ENCODE data around the gene DOCK2. TPM values are rescaled to one million over a fixed set of nuclear protein-coding genes. Genes with fewer than 3 reads are reported as not detected.

Gene DOCK2
- total and polyA plus RNA-seq, 9 of the 15 experiments (the other 6 are each of a cell fraction or from before 2014, with no cell fraction given), result 4.5 to 42.6 (median 20.5) TPM

DNA sequence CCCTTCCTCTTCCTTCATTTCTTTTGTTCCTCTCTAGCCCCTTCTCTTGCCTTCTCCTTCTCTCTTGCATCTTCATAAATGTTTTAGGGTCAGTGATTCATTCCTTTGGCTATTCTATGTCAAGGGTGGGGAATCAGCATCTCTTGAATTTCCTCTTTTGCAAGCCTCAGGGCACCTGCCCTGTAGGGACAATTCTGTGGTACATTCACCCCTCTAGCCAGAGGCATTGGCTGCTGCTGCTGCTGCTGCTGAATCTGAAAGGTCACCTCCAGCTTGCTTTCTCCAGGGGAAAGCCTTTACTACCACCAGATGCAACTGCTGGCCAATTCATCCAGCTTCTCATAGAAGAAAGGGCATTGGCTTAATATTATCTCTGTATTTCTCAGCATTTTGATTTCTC, 255.9 kb downstream of the DOCK2 start:
- DNase-seq (ENCODE audit: extremely low read depth in 1 of 4, low spot score in 3 of 4) (no peak), FAIRE-seq (no peak), ATAC-seq (no peak)
- ChIA-PET POLR2A (no interaction called here), CTCF (ENCODE audit: low intra/inter-chr PET ratio) (no interaction called here)
- no peaks in the 10 kb centered on the region for H3K36me3 ChIP-seq (ENCODE audit: control insufficient read depth, insufficient read depth, low read length)
- in situ Hi-C loops (cut with MboI) (no loop called here), intact Hi-C loops (cut with micrococcal nuclease) (no loop called here)
- H3K4me3 ChIP-seq, result no peak overlapping the region
- no peak overlapping the region for H3K4me2 ChIP-seq (ENCODE audit: insufficient read depth, low read length)
- H3K79me2 ChIP-seq (ENCODE audit: control insufficient read depth, insufficient read depth, low read length), result no peaks in the 10 kb centered on the region
- H3K27me3 ChIP-seq (ENCODE audit: control insufficient read depth in 2 of 2, insufficient read depth in 2 of 2, low read length in 2 of 2), result no peaks in the 10 kb centered on the region
- no peaks in the 10 kb centered on the region for H3K9me1 ChIP-seq (ENCODE audit: control insufficient read depth, insufficient read depth, low read length)
- H2AFZ ChIP-seq (ENCODE audit: low read depth, low read length), result no peak overlapping the region
- no peaks in the 10 kb centered on the region for H4K20me1 ChIP-seq (replicated peaks; ENCODE audit: control insufficient read depth, insufficient read depth, low read length)
- no peak for TF ChIP-seq NR1H2 (CRISPR knock-in tag; IDR thresholded peaks at IDR 0.05)
- TF ChIP-seq, protein P1, sequence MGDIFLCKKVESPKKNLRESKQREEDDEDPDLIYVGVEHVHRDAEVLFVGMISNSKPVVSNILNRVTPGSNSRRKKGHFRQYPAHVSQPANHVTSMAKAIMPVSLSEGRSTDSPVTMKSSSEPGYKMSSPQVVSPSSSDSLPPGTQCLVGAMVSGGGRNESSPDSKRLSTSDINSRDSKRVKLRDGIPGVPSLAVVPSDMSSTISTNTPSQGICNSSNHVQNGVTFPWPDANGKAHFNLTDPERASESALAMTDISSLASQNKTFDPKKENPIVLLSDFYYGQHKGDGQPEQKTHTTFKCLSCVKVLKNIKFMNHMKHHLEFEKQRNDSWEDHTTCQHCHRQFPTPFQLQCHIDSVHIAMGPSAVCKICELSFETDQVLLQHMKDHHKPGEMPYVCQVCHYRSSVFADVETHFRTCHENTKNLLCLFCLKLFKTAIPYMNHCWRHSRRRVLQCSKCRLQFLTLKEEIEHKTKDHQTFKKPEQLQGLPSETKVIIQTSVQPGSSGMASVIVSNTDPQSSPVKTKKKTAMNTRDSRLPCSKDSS (IDR thresholded peaks at IDR 0.05; ENCODE audit: low read depth, partially characterized antibody), result no peak
- no peak for TF ChIP-seq SPI1 (IDR thresholded peaks at IDR 0.05; ENCODE audit: borderline replicate concordance, low read depth, low read length)
- no peak for TF ChIP-seq FOXK2 (conservative IDR thresholded peaks at IDR 0.05 in 1 of 2, IDR thresholded peaks at IDR 0.05 in 1 of 2; ENCODE audit: low read depth in 2 of 2)
- TF ChIP-seq FOXA1 (IDR thresholded peaks at IDR 0.05; ENCODE audit: borderline replicate concordance), result no peak
- TF ChIP-seq, protein P2, sequence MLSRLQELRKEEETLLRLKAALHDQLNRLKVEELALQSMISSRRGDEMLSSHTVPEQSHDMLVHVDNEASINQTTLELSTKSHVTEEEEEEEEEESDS (CRISPR knock-in tag; IDR thresholded peaks at IDR 0.05), result no peak
- no peak for TF ChIP-seq TFE3 (CRISPR knock-in tag; IDR thresholded peaks at IDR 0.05)
- BruUV-seq (replicated peaks), result no TSS peak
- H3K9ac ChIP-seq (ENCODE audit: insufficient read depth in 1 of 2, low read depth in 2 of 2, low read length in 2 of 2), result no peak overlapping the region
- no peak overlapping the region for H3K27ac ChIP-seq (ENCODE audit: extremely low read depth, low read depth, low read length)
- H3K9me3 ChIP-seq (replicated peaks; ENCODE audit: control insufficient read depth, insufficient read depth, low read depth, low read length), result no peaks in the 10 kb centered on the region
- no peaks in the 10 kb centered on the region for H3K4me1 ChIP-seq (replicated peaks in 1 of 2; ENCODE audit: control insufficient read depth in 2 of 2, insufficient read depth in 2 of 2, low read length in 2 of 2)

Data from K562 (cell line).